ENCODE measurements around the gene SPI1.

The SPI1 gene

GRCh38 chr11:47378010-47378835, at the start of gene SPI1:
Gene SPI1, minus strand, starts transcription at chr11:47378547. Its CDS starts 194 bp downstream, at chr11:47378353.
- FAIRE-seq: no peak

DNA sequence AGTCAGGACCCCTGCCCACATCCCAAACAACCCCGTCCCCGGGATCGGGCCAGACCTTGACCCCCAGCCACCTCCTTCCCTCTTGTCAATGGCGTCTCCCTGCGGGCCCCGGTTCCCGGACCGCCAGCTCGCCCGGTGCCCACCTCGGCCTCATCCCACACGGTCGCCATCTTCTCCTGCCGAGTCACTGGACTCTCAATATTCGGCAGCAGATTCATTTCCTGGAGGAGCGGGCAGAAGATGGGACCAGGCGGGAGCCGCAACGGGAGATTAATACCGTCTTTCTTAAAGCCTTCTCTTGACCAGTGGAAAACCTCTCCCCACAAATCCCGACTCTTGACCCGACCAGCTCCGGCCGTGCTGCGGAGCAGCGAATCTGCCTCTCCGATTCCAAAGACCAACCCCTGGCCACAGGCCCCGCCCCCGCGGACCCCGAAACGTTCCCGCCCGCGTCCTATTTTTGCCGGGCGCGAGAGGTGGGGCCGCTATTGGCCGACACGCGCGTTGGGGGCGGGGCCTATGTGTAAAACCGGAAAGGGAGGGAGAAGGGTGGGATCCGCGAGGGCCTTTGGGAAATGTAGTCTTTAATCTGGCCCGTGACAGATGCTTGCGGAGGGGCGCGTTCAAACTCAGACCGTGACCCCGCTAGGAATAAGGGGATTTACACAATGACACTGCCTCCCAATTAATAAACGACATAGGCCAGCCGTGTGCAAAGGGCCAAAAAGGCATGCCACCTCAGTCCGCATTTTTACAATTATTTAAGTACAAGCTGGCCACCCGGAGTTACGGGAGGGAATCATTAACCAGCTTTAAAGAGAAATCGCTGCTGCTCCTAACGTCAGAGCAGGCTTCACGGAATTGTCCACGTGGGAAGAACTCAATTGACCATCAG, 48.0 kb upstream of the SPI1 start, which contains the start of gene PSMC3:
TSS of gene PSMC3 (minus strand) at position 378 of the 895 bp plus-strand sequence. CDS start at position 218, 160 bp downstream.
- peak; percentile 91 for FAIRE-seq

DNA sequence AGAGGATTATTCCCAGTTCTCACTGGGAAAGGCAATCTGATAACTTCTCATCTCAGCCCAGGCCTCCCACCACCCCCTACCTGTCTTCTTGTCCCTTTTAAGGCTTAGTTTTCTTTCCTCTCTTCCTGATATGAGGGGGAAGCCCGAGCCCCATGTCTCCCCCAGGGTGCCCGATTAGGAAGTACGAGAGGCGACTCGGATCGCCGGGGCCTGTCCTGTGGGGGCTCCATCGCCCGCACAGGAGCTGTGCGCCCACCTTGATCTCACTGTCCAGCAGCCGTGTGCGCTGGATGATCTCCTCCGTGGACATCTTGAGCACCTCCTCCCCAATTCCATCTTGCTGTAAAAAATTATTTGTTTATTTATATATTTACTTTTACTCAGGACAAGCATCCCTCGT, 47.3 kb upstream of the SPI1 start:
- no peak for FAIRE-seq

GRCh38 chr11:47418454-47419259, 40.3 kb upstream of the SPI1 start:
- no peak for FAIRE-seq

GRCh38 chr11:47417712-47418111, 39.4 kb upstream of the SPI1 start:
- no peak for FAIRE-seq

DNA sequence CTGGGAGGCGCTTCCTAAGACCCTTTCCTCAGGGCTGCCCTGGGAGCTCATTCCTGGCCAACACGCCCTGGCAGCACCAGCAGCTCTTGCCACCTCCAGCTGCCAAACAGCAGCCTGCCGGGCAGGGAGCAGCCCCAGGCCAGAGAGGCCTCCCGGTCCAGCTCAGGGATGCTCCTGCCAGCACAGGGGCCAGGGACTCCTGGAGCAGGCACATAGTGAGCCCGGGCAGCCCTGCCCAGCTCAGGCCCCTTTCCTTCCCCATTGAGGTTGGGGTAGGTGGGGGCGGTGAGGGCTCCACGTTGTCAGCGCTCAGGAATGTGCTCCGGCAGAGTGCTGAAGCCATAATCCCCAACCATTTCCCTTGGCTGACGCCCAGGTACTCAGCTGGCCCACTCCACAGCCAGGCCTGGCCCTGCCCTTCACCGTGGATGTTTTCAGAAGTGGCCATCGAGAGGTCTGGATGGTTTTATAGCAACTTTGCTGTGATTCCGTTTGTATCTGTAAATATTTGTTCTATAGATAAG, 37.7 kb upstream of the SPI1 start:
- FAIRE-seq: no peak

DNA sequence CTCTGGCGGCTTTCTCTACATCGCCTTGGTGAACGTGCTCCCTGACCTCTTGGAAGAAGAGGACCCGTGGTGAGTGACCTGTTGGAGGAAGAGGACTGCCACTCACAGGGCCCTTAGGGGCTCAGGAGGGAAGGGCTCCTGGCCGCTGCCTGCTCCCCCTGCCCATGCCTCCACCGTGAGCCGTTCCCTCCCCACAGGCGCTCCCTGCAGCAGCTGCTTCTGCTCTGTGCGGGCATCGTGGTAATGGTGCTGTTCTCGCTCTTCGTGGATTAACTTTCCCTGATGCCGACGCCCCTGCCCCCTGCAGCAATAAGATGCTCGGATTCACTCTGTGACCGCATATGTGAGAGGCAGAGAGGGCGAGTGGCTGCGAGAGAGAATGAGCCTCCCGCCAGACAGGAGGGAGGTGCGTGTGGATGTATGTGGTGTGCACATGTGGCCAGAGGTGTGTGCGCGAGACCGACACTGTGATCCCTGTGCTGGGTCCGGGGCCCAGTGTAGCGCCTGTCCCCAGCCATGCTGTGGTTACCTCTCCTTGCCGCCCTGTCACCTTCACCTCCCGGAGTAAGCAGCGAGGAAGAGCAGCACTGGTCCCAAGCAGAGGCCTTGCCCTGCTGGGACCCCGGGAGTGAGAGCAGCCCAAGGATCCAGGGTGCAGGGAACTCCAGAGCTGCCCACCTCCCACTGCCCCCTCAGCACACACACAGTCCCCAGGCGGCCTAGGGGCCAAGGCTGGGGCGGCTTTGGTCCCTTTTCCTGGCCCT, 36.9 kb upstream of the SPI1 start:
- no peak for FAIRE-seq

DNA sequence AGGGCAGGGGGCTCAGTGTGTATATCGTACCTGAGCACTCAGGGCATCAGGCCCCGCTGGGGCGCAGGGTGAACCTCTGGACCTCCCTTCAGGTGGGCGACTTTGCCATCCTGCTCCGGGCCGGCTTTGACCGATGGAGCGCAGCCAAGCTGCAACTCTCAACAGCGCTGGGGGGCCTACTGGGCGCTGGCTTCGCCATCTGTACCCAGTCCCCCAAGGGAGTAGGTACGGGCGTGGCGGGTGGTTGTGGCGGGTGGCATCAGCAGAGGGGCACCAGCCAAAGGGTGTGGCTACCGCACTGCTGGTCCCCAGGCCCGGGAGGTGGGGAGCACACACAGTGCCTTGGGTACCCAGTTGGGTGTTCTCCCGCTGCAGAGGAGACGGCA, 36.3 kb upstream of the SPI1 start:
- no peak for FAIRE-seq

DNA sequence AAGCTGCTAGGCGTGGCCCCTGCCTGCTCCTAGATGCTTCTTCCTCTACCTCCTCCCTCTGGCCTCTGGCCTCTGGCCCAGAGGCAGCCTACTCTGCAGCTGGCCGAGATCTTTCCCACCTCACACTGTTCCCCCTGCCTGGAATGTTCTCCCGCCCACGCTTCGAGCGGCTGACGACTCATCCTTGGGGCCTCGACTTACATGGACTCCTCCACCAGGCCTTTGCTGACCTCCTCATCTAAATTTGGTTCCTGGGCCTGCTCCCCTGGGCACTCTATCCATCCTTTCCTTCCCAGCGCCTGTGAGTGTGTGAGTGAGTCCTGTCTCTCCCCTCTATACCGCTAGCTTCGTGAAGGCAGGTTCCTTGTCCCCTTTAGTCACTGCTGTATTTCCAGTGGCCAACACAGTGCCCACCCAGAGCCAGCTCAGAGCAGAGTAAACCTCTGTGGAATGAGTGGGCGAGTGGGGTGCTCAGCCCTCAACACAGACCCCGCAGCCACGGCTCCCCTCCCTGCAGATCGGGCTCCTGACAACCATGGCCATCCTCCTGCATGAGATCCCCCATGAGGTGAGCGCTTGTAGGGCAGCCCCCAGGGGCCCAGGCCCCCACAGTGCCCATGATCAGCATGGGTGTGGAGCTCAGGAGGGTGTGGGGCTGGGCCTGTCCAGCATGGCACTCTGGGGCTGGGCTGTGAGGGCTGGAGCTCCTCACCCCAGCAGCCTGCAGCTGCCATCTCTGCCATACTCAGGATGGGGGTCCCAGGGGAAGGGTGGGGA, 35.7 kb upstream of the SPI1 start:
- no peak for FAIRE-seq

DNA sequence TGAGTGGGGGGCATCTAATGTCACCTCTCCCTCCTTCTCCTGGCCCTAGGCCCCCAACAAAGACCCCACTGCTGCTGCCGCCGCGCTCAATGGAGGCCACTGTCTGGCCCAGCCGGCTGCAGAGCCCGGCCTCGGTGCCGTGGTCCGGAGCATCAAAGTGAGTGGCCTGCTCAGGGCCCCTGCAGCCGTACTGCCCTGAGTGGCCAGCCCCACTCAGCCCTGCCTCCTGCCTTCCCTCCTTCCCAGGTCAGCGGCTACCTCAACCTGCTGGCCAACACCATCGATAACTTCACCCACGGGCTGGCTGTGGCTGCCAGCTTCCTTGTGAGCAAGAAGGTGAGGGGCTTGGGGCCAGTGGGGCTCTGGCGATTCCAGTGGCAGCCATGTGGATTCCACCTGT, 35.0 kb upstream of the SPI1 start:
- FAIRE-seq: no peak

DNA sequence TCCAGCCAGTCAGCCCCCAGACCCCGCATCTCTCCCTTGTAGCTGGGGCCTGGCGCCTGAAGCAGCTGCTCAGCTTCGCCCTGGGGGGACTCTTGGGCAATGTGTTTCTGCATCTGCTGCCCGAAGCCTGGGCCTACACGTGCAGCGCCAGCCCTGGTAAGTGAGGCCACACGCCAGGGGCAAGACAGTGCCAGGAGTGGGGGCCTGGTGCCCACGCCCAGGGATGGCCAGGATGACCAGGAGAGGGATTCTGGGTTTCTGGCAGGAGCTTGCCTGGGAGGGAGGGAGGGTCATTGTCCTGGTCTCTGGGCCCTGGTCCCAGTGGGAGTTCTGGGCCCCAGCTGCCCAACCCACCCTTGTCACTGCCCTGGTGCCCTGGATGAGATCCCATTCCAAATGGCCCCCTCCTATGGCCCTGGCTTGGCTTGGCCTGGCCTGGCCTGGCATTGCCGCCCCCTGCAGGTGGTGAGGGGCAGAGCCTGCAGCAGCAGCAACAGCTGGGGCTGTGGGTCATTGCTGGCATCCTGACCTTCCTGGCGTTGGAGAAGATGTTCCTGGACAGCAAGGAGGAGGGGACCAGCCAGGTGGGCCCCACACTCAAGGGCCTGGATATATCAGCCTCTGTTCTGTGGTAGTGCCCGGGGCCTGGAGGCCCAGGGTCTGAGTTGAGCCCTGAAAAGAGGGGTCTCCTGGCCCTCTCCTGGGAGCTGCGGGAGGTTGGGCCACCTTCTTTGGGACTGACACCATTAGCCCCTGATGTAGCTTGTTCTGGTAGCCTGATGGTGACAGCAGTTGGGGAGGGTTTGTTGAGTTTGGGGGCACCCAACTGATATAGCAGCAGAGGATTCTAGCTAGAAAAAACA, 33.8 kb upstream of the SPI1 start:
- FAIRE-seq: no peak

- no peak for FAIRE-seq
Observed at GRCh38 chr11:47410370-47411264, 32.3 kb upstream of the SPI1 start.

DNA sequence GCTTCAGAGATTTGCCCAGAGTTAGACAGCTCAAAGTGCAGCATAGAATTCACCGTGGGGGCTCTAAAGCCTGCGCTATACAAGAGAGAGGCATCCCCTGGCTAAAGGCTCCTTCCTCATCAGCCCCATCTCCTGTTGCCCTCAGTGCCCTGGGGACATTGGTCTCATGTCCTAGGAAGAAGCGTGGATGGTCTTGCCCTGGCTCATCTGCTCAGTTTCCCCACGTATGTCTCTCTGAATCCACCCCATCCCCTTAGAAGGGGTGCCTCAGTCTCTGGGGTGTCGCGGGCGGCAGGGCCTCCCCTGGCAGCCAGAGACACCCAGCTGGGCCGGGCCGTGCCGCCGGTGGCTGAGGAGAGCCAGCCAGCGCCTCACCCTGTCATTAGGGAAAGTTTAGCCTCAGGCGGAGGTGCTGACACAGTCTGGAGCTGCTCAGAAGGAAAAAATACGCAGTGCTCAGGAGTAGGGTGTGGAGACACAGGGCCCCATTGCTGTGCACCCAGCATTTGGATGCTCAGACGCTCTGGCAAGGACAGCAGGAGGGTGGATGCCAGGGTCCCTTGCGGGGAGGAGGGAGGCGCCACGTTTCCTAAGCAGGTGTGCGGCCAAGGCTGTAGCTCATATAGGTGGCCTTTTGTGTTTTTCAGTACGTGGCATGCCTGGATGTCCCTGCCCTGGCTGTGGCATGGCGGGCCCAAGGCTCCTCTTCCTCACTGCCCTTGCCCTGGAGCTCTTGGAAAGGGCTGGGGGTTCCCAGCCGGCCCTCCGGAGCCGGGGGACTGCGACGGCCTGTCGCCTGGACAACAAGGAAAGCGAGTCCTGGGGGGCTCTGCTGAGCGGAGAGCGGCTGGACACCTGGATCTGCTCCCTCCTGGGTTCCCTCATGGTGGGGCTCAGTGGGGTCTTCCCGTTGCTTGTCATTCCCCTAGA, 31.4 kb upstream of the SPI1 start:
- no peak for FAIRE-seq

- FAIRE-seq: no peak
Observed at GRCh38 chr11:47408598-47409439, 30.5 kb upstream of the SPI1 start.

- no peak for FAIRE-seq
Observed at GRCh38 chr11:47407746-47408590, 29.6 kb upstream of the SPI1 start, which contains the start of gene SLC39A13. Gene SLC39A13, plus strand, starts transcription at chr11:47408590. Its CDS starts 1,505 bp downstream, at chr11:47410095.
